HepG2 (cell line): ENCODE data around the gene NAGA. TPM values are rescaled to one million over a fixed set of nuclear protein-coding genes. Genes with fewer than 3 reads are reported as not detected.

Source experiments
- ARNT ChIP-seq: fragments of 450-650 bp; IDR thresholded peaks from 2 replicates; pipeline ENCODE4 v1.6.1; 2017
- KLF16 ChIP-seq, 2 experiments: sonication (generic) in 1 of 2; formaldehyde crosslinking in 1 of 2; IDR thresholded peaks; 2 replicates each; pipeline versions ENCODE4 v1.6.1 to v1.8.0; 2016 to 2023; ENCODE audit warnings: missing genetic modification reagents in 2 of 2, missing compliant biosample characterization in 1 of 2
- PAX8 ChIP-seq: sonication (generic); formaldehyde crosslinking; IDR thresholded peaks from 2 replicates; pipeline ENCODE4 v1.8.0; 2022; ENCODE audit warnings: mild to moderate bottlenecking, missing genetic modification reagents, borderline replicate concordance
- POLR2A ChIP-seq, 2 experiments: IDR thresholded peaks; 2 replicates each; pipeline ENCODE4 v1.6.1; 2011; ENCODE audit warnings: low read depth in 2 of 2, low read length in 2 of 2, mild to moderate bottlenecking in 1 of 2, moderate library complexity in 1 of 2; ENCODE audit not compliant: insufficient read depth in 1 of 2
- SETDB1 ChIP-seq: sonication (generic); formaldehyde crosslinking; IDR thresholded peaks from 2 replicates; pipeline ENCODE4 v1.5.1; 2020; ENCODE audit warnings: missing genetic modification reagents, mild to moderate bottlenecking, borderline replicate concordance
- ZBTB7A ChIP-seq: sonication (generic); formaldehyde crosslinking; IDR thresholded peaks from 2 replicates; pipeline ENCODE4 v1.8.0; 2022; ENCODE audit warnings: mild to moderate bottlenecking, missing genetic modification reagents
- ZNF205 ChIP-seq: IDR thresholded peaks from 2 replicates; pipeline ENCODE4 v1.6.1; 2018; ENCODE audit warnings: missing biosample characterization, missing genetic modification reagents
- polyA plus RNA-seq, 8 experiments: library from polyadenylated mRNA; depleted of rRNA in 3 of 8; stranded (reverse) in 7 of 8; unstranded in 1 of 8; fragments of >200 nt; fragmentation: Illumina TruSeq in 4 of 8; extraction: Trizol in 4 of 8; gene quantifications; 2 replicates each; pipeline versions ENCODE4 v1.2.1 to v1.2.3, GENCODE V29; 2011 to 2016; ENCODE audit warnings: low read depth in 4 of 8, missing spikeins in 1 of 8, mixed read lengths in 1 of 8; ENCODE audit not compliant: insufficient read depth in 1 of 8
- total RNA-seq, 5 experiments: library from RNA; depleted of rRNA; stranded (reverse); fragments of >200 nt; fragmentation: Illumina TruSeq; extraction: Trizol; gene quantifications; 2 replicates each; pipeline ENCODE4 v1.2.3, GENCODE V29; 2016; ENCODE audit warnings: low read depth in 1 of 5
- TF ChIP-seq, protein P1 (sequence below): fragments of 450-650 bp; IDR thresholded peaks from 2 replicates; pipeline ENCODE4 v1.6.1; 2017; ENCODE audit warnings: mild to moderate bottlenecking
- TF ChIP-seq, protein P2 (sequence below): sonication (generic); formaldehyde crosslinking; IDR thresholded peaks from 2 replicates; pipeline ENCODE4 v1.4.0; 2020; ENCODE audit warnings: missing genetic modification reagents
- TF ChIP-seq, protein P3 (sequence below): sonication (generic); formaldehyde crosslinking; IDR thresholded peaks from 2 replicates; pipeline ENCODE4 v1.5.1; 2020; ENCODE audit warnings: mild to moderate bottlenecking, missing genetic modification reagents, moderate library complexity

Gene NAGA
- total and polyA plus RNA-seq, 2 of the 13 experiments (the other 11 are each of a cell fraction or from before 2014, with no cell fraction given): 15.1 to 23.4 TPM

DNA sequence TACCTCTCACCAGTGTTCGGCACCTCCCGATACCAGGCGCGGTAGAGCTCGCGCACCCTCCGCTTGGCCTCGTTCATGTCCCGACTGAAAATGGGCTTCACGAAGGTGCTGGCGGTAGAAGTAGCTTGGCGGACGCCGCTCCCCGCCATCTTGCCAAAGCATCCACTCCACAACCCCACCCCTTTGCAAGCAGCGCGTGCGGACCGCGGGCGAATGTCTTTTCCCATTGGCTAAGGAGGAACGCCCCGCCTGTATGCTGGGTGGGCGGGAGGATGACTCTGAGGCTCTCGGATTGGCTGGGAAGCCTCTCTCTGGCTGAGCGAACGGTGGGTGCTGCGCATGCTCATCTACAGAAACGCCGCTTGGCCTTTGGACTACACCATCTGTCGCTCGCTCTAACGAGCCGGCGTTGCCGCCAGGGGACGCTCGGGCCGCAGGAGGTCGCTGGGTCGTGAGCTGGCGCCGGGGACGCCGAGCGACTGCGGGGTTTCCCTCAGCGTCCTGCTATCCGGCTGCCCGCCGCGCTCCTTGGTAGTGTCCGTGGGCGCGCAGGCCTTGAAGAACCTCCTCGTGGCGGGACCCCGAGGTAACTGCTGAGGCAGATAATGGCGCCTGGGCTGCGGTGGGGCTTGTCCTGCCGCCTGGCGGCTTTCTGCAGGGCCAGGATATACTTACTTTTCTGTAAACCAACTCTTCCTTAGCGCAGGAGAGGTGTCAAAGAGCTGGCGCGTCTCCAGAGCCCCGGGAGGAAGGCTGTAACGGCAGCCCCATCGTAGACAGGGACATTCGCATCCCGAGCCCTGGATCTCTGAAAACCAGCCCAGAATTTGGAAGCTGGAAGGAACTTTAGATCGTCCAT, 20.2 kb upstream of the NAGA start, which contains the start of gene NDUFA6 (continued):
- TF ChIP-seq, protein P1, sequence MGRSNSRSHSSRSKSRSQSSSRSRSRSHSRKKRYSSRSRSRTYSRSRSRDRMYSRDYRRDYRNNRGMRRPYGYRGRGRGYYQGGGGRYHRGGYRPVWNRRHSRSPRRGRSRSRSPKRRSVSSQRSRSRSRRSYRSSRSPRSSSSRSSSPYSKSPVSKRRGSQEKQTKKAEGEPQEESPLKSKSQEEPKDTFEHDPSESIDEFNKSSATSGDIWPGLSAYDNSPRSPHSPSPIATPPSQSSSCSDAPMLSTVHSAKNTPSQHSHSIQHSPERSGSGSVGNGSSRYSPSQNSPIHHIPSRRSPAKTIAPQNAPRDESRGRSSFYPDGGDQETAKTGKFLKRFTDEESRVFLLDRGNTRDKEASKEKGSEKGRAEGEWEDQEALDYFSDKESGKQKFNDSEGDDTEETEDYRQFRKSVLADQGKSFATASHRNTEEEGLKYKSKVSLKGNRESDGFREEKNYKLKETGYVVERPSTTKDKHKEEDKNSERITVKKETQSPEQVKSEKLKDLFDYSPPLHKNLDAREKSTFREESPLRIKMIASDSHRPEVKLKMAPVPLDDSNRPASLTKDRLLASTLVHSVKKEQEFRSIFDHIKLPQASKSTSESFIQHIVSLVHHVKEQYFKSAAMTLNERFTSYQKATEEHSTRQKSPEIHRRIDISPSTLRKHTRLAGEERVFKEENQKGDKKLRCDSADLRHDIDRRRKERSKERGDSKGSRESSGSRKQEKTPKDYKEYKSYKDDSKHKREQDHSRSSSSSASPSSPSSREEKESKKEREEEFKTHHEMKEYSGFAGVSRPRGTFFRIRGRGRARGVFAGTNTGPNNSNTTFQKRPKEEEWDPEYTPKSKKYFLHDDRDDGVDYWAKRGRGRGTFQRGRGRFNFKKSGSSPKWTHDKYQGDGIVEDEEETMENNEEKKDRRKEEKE: no peak
- TF ChIP-seq ZNF205 (CRISPR knock-in tag): peak; percentile 47; the same call in 1 of the 2 replicates
- TF ChIP-seq, protein P2, sequence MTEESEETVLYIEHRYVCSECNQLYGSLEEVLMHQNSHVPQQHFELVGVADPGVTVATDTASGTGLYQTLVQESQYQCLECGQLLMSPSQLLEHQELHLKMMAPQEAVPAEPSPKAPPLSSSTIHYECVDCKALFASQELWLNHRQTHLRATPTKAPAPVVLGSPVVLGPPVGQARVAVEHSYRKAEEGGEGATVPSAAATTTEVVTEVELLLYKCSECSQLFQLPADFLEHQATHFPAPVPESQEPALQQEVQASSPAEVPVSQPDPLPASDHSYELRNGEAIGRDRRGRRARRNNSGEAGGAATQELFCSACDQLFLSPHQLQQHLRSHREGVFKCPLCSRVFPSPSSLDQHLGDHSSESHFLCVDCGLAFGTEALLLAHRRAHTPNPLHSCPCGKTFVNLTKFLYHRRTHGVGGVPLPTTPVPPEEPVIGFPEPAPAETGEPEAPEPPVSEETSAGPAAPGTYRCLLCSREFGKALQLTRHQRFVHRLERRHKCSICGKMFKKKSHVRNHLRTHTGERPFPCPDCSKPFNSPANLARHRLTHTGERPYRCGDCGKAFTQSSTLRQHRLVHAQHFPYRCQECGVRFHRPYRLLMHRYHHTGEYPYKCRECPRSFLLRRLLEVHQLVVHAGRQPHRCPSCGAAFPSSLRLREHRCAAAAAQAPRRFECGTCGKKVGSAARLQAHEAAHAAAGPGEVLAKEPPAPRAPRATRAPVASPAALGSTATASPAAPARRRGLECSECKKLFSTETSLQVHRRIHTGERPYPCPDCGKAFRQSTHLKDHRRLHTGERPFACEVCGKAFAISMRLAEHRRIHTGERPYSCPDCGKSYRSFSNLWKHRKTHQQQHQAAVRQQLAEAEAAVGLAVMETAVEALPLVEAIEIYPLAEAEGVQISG: peak; percentile 78
- peak; percentile 86 to 96 for TF ChIP-seq POLR2A (IDR thresholded peaks at IDR 0.05; ENCODE audit: insufficient read depth in 1 of 2, low read depth in 2 of 2, low read length in 2 of 2)
- no peak for TF ChIP-seq SETDB1 (CRISPR knock-in tag)
- TF ChIP-seq KLF16 (CRISPR knock-in tag; IDR thresholded peaks at IDR 0.05): peak in 1 of 2 experiments; percentile 79; a peak in 1 of 4 replicates
- TF ChIP-seq, protein P3, sequence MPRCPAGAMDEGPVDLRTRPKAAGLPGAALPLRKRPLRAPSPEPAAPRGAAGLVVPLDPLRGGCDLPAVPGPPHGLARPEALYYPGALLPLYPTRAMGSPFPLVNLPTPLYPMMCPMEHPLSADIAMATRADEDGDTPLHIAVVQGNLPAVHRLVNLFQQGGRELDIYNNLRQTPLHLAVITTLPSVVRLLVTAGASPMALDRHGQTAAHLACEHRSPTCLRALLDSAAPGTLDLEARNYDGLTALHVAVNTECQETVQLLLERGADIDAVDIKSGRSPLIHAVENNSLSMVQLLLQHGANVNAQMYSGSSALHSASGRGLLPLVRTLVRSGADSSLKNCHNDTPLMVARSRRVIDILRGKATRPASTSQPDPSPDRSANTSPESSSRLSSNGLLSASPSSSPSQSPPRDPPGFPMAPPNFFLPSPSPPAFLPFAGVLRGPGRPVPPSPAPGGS (CRISPR knock-in tag): peak; percentile 91; the same call in 1 of the 2 replicates
- no peak for TF ChIP-seq ARNT
- TF ChIP-seq ZBTB7A: no peak; the same call in 1 of the 2 replicates
- TF ChIP-seq PAX8 (CRISPR knock-in tag): no peak
- TF ChIP-seq, all 625 proteins: peak for 309
